GM19397 (cell line): ENCODE results near the gene HOXC4.

Source experiments
- ATAC-seq: cut with Tn5 transposase; IDR thresholded peaks from one replicate; pipeline ENCODE4 v1.9.1; 2021; ENCODE audit warnings: mild to moderate bottlenecking, moderate library complexity; ENCODE audit not compliant: unreplicated experiment

The HOXC4 gene

GRCh38 chr12:54027442-54027786, 26.2 kb upstream of the HOXC4 start:
- no peak for ATAC-seq

DNA sequence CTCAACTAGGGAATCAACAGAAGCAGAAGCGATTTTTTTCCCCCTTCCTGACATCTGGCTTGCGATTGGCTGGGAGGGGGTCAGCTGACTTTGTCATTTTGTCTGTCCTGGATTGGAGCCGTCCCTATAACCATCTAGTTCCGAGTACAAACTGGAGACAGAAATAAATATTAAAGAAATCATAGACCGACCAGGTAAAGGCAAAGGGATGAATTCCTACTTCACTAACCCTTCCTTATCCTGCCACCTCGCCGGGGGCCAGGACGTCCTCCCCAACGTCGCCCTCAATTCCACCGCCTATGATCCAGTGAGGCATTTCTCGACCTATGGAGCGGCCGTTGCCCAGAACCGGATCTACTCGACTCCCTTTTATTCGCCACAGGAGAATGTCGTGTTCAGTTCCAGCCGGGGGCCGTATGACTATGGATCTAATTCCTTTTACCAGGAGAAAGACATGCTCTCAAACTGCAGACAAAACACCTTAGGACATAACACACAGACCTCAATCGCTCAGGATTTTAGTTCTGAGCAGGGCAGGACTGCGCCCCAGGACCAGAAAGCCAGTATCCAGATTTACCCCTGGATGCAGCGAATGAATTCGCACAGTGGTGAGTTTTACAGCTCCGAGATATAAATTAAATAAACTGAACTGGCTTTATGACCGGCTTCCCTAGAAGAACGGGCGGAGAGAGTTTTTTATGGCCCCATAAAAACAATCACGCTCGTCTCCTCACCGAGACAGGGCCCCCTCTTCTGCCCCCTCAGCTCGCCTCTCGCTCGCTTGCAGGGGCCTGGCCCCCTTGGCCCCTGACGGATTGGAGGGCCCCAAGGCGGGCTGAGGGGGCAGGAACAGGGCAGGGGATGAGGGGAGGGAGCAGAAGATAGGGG, 25.1 kb upstream of the HOXC4 start, which contains the start of gene HOXC6:
Gene HOXC6, plus strand, starts transcription at position 127 of the 888 bp plus-strand sequence. Its CDS starts 82 bp downstream, at position 209.
- ATAC-seq: no peak

DNA sequence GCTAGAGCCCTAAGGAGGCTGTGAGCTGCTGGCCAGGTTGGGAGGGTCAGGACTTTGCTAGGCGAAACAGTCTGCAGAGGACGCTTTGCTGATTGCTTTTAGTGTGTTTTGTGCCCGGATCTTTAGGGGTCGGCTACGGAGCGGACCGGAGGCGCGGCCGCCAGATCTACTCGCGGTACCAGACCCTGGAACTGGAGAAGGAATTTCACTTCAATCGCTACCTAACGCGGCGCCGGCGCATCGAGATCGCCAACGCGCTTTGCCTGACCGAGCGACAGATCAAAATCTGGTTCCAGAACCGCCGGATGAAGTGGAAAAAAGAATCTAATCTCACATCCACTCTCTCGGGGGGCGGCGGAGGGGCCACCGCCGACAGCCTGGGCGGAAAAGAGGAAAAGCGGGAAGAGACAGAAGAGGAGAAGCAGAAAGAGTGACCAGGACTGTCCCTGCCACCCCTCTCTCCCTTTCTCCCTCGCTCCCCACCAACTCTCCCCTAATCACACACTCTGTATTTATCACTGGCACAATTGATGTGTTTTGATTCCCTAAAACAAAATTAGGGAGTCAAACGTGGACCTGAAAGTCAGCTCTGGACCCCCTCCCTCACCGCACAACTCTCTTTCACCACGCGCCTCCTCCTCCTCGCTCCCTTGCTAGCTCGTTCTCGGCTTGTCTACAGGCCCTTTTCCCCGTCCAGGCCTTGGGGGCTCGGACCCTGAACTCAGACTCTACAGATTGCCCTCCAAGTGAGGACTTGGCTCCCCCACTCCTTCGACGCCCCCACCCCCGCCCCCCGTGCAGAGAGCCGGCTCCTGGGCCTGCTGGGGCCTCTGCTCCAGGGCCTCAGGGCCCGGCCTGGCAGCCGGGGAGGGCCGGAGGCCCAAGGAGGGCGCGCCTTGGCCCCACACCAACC, 23.9 kb upstream of the HOXC4 start:
- ATAC-seq: no peak

GRCh38 chr12:54030442-54030801, 23.2 kb upstream of the HOXC4 start:
- ATAC-seq: no peak

DNA sequence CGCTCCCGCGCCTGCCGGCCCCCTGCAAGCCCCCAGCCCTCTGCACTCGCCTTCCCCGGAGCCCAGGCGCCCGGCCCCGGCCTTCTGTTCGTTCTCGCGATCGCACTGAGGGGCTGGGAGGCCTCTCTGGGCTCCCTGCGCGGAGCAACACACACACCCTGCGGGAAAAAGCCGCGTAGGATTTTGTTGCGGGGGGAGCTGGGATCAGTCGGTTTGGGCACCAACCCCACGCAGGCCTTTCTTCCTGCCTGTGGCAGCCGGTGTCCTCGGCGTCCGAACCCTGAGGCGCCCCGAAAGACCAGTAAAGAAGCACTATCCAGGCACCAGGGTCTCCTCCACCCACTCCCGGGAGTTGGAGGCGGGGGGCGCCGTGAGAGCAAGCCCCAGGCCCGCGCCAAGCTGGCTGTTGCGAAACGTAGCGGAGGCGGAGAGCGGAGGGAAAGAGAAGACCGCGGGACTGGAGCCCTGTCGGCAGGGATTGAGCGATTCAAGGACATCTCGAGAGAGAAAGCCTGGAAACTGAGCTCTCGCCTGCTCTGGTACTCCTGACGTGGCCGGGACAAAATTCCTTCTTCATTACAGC, 22.7 kb upstream of the HOXC4 start:
- ATAC-seq: no peak

GRCh38 chr12:54031480-54031879, 22.2 kb upstream of the HOXC4 start:
- no peak for ATAC-seq

DNA sequence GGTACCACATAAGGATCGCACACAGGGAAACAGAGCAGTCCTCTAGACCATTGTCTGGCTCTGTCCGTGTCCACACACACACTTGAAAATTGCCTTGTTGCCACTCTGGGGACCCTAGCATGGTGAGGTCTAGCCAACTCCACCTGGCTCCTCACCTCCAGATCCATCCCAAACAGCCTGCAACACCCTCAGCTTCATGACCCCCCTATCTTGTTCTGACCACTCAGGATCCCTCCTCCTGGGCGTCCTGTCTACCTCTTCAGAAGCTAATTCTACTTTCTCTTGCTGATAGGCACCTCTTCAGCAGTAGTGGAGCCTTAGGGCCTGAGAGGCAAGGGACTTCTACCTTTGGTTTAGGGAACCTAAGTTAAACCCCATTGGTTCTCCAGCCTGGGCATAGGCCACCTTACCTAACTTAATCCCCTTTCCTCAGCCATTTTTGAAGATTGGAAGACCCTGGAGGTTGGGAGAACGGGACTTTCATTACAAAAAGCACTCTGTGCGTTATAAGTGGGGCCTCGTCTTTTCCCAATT, 21.5 kb upstream of the HOXC4 start:
- no peak for ATAC-seq

DNA sequence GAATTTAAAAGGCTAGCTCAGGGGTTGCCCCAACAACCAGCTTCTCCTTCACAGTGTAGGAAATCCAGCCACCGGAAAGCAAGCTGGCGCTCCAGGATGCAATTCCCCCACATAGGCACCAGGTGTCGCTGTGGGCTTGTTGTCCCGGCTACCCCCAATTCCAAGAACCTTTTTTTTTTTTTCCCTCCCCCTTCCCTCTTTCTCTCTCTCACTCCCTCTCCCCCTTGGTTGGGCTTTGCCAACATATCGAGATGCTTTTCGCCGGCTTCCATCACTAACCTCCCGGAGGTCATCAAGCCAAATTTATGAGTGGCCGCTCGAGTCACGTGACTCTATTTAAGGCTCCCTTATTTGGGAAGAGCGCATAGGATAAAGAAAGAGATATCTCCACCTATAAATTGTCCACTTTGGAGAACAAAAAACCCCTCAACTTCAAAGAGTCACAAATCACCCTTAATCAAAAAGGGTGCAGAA, 21.0 kb upstream of the HOXC4 start, which contains the start of gene HOXC5:
Gene HOXC5, plus strand, starts transcription at position 424 of the 474 bp plus-strand sequence. CDS start 73 bp downstream, outside the sequence.
- ATAC-seq: no peak

GRCh38 chr12:54033106-54033979, 20.3 kb upstream of the HOXC4 start:
- no peak for ATAC-seq

- ATAC-seq: no peak
Observed at GRCh38 chr12:54033980-54034784, 19.5 kb upstream of the HOXC4 start.

GRCh38 chr12:54034785-54035310, 18.8 kb upstream of the HOXC4 start:
- ATAC-seq: no peak

DNA sequence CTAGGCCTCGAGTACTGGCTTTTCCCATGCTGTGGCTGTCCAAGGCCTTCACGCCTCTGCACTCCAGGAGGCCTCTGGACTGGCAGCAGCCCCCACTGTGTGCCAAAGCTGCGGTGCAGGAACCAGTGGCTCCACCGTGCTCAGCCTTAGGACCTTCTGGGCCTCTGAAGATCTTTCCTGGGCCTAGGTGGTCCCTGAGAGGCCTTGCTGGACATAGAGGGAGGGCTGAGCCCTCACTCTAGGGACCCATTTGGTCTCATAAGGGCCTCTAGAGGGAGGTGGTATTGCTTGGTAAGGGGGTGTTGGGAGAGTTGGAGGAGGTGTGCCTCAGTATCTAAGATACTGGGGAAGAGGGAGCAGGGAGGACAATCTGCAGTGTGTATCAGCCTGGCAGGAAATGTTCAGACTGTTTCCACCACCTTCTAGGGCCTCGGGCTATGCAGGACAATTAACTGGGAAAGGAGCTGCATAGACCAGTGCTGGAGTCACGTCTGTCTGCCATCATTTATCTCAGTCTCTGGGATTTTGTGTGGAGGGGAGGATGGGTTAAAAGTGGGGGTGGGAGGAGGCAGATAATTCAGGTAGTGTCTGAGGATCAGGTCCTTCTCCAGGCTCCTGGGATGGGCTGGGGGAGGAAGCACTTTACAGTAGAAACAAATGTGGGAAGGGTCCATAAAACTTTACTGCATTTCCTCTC, 17.9 kb upstream of the HOXC4 start:
- ATAC-seq: no peak

DNA sequence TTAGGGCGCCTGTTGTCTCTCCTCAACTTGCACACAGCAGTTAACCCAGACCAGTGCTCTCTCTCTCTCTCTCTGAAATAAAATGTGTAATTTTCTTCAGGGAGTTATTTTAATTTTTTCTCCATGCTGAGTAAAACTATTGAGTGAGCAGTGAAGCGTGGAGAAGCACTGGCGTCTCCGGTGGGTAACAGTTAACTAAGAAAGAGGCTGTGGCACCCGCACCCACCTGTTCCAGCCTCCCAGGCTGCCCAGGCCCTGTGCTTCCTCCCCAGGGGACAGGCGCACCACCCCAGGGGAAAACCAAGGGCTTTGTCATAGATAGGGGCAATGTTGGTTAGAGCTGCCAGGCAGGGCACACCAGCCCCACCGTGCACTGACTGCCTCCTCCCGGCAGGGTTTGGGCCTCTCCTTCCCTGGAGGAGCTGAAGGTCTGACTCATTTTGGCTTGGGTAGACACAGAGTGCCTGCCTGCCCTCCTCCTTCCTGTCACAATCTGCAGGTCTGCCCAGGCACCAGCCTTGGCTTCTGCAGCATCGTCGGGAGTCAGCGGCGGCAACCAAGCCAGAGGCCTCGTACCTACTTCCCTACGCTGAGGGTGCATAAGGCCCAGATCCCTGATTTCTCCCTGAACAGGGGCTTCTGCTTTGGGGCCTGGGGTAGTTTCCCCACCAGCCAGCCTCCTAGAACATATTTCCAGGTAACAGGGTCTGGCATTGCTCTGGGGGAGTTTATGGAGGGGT, 16.8 kb upstream of the HOXC4 start:
- ATAC-seq: no peak

- no peak for ATAC-seq
Observed at GRCh38 chr12:54037360-54038283, 16.0 kb upstream of the HOXC4 start.

DNA sequence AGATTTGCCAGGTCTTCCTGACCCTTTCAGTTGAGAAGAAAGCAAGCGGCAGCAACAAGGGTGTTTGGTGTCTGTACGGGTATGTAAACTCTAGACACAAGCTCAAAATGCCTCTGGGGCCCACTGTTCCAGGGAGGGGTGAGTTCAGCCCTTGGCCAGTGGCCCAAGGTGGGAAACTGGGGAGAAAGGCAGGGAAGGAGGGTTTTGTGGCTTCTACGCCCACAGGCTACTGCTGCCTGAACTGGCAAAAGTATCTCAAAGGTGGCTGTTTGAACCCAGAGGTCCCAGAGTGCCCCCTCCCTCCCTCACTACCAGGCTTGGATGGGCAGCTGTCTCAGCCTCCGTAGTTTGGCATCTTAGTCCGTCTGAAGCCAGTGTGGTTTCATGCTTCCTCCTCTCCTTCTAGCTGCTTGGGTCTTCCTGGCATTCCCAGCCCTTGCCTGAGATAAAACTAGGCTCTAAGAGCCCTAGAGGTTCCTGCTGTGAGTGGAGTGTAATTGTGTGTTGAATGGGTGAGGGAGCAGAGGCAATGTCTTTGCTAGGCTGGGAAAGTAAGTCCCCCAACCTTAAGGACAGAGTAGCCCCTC, 15.3 kb upstream of the HOXC4 start:
- no peak for ATAC-seq

DNA sequence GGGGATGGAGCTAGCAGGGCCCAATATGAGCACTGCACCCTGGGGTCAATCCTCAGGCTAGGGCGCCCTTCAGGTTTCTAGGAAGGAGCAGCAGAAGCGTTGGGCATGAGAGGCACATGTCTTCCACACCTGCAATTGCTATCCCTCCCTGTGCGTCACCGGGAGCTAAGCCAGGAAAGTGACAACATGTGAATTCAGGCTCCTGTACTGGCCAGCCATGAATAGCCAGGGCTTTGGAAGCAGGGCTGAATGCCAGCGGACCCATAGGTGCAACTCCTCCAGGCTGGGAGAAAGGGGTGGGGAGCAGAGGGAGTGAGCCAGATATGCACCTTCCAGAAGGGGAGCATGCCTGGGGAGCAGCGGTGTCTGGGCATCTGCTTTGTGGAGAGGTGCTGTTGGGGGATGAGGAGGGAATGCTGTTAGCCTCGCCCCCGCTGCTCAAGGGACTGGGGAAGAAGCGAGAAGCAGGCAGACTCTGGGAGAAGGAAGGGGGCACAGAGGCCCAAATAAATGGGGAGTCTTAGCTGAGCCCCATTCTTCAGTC, 14.7 kb upstream of the HOXC4 start:
- ATAC-seq: no peak
